BE2C (cell line): ENCODE results near the gene TRIM75.
"Not testable (repeated sequence)": the region's sequence is repeated elsewhere in the genome, so short reads cannot be mapped to it uniquely, and the experiment has no call there.

Source experiments
- DNase-seq: peaks from one replicate; pipeline ENCODE4 v3.0.0-alpha.2; 2020
- H3K27me3 ChIP-seq: fragments of 250-450 bp; sonication (Bioruptor Pico); 2 replicates; pipeline ENCODE4 v1.5.1; 2020; ENCODE audit warnings: mild to moderate bottlenecking
- H3K36me3 ChIP-seq: fragments of 250-450 bp; sonication (Bioruptor Pico); 2 replicates; pipeline ENCODE4 v1.5.1; 2020; ENCODE audit warnings: mild to moderate bottlenecking
- H3K4me1 ChIP-seq: fragments of 250-450 bp; sonication (Bioruptor Pico); 2 replicates; pipeline ENCODE4 v1.5.1; 2020
- H3K4me3 ChIP-seq: 2 replicates; pipeline ENCODE4 v1.5.1; 2011; ENCODE audit warnings: low read depth, low read length
- H3K9me3 ChIP-seq: fragments of 250-450 bp; sonication (Bioruptor Pico); 2 replicates; pipeline ENCODE4 v1.5.1; 2020
- TF ChIP-seq, protein P1 (sequence below): IDR thresholded peaks from 2 replicates; pipeline ENCODE4 v1.5.1; 2012; ENCODE audit warnings: mild to moderate bottlenecking, low read depth, low read length

TRIM75 gene

DNA sequence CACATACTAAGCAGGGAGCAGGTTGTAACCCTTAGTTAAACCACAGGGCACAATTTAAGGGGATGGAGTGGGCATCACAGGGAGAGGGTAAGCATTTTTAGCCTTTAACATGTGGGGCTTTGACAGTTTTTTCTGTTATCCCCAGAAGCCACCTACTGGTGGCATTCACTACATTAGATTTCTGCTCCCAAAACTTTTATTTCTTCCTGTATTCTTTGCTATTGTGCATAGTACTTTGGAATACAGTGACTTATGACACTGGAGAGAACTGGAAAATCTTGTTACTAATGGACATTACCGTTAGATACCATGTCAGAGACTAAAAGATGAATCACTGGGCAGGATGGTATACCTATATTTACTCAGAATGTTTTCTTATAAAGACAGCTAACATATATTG is 7.3 kb downstream of the TRIM75 start:
- Histone ChIP-seq H3K4me1 (no peaks in the 10 kb centered on the region), H3K9me3 (no peaks in the 10 kb centered on the region), H3K27me3 (no peaks in the 10 kb centered on the region), H3K4me3 (no peak overlapping the region), H3K36me3 (no peaks in the 10 kb centered on the region)
- DNase-seq = no peak
- TF ChIP-seq, protein P1, sequence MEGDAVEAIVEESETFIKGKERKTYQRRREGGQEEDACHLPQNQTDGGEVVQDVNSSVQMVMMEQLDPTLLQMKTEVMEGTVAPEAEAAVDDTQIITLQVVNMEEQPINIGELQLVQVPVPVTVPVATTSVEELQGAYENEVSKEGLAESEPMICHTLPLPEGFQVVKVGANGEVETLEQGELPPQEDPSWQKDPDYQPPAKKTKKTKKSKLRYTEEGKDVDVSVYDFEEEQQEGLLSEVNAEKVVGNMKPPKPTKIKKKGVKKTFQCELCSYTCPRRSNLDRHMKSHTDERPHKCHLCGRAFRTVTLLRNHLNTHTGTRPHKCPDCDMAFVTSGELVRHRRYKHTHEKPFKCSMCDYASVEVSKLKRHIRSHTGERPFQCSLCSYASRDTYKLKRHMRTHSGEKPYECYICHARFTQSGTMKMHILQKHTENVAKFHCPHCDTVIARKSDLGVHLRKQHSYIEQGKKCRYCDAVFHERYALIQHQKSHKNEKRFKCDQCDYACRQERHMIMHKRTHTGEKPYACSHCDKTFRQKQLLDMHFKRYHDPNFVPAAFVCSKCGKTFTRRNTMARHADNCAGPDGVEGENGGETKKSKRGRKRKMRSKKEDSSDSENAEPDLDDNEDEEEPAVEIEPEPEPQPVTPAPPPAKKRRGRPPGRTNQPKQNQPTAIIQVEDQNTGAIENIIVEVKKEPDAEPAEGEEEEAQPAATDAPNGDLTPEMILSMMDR = peak; percentile 47

DNA sequence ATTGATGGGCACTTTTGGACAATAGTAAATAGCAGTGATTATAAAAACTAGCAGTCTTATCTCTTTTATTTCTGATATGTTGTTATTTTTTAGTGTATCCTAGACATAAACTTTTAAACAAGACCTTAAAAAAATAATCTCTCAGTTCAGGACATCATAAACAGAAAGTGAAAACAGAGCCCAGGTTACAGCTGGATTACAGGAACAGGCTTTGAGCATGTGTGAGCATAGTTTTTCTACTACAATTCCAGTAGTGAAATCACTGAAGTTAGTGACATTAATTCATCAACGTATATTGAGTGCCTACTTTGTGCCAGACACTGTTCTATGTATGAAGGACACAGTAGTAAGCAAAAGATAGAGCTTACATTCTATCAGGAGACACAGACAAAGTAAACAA is 16.9 kb downstream of the TRIM75 start:
- no peaks in the 10 kb centered on the region for H3K27me3 ChIP-seq
- TF ChIP-seq, protein P1 = no peak
- no peaks in the 10 kb centered on the region for H3K36me3 ChIP-seq
- no peaks in the 10 kb centered on the region for H3K4me1 ChIP-seq
- DNase-seq = no peak
- no peak overlapping the region for H3K4me3 ChIP-seq
- no peaks in the 10 kb centered on the region for H3K9me3 ChIP-seq

DNA sequence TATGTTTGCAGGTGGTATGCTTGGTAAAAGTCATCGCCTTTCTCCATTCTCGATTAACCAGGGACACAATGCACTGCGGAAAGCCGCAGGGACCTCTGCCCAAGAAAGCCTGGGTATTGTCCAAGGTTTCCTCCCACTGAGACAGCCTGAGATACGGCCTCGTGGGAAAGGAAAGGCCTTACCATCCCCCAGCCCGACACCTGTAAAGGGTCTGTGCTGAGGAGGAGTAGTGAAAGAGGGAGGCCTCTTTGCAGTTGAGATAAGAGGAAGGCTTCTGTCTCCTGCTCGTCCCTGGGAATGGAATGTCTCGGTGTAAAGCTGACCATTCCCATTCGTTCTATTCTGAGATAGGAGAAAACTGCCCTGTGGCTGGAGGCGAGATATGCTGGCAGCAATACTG is 19.7 kb downstream of the TRIM75 start:
- H3K4me1 ChIP-seq, H3K9me3 ChIP-seq, H3K36me3 ChIP-seq, DNase-seq, H3K4me3 ChIP-seq, H3K27me3 ChIP-seq: not testable (repeated sequence)

DNA sequence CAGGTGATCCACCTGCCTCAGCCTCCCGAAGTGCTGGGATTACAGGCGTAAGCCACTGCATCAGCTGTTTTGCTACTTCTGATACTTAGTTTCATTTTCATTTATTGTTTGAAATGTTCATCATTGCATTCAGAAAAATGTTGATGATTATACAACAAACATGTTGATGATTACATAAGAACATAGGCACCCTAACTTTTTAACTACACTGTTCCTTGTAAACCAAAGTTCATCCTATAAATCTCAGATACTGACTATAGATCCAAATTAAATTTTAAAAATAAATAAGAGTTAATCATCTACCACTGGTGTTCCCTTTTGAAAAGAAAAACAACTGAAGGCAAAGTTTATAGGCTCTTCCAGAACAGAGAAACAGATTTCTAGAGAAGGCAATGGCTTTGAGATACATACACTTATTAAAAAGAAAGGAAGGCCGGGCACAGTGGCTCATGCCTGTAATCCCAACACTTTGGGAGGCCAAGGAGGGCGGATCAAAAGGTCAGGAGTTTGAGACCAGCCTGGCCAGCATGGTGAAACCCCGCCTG is 23.4 kb downstream of the TRIM75 start:
- no peaks in the 10 kb centered on the region for H3K27me3 ChIP-seq
- no peaks in the 10 kb centered on the region; the same call in 1 of the 2 replicates for H3K36me3 ChIP-seq
- H3K4me1 ChIP-seq = no peaks in the 10 kb centered on the region
- H3K4me3 ChIP-seq = no peak overlapping the region
- TF ChIP-seq, protein P1 = no peak
- no peak for DNase-seq
- H3K9me3 ChIP-seq = no peaks in the 10 kb centered on the region

DNA sequence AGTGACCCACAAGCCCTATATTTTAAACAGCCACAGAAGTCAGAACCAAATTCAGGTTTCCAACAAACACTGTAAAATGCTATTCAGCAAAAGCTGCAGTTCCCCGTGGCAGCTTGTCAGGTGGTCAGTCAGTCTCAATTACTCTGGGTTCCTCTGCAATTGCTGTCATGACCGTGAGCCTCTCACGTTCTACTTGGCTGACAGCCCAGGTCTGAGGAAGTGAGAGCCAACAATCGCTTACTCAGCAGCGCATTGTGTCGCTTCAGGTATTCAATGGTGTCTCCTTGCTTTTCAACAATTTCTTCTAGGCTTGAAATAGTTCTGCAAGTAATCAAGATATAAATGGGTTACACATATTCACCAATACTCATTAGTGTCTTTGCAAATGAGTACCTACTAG is 25.8 kb downstream of the TRIM75 start:
- Histone ChIP-seq H3K4me1 (no peaks in the 10 kb centered on the region), H3K4me3 (no peak overlapping the region), H3K9me3 (no peaks in the 10 kb centered on the region), H3K36me3 (no peaks in the 10 kb centered on the region; the same call in 1 of the 2 replicates), H3K27me3 (no peaks in the 10 kb centered on the region)
- TF ChIP-seq, protein P1 = no peak
- no peak for DNase-seq

DNA sequence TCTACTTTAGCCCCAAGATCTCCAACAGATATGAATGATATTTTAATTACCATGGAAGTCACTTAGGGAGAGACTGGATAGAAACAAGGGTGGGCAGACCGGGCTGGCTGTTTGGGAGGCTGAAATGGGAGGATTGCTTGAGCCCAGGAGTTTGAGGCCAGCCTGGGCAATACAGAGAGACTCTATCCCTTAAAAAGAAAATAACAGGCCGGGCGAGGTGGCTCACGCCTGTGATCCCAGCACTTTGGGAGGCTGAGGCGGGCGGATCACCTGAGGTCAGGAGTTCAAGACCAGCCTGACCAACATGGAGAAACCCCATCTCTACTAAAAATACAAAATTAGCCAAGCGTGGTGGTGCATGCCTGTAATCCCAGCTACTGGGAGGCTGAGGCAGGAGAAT is 31.1 kb downstream of the TRIM75 start:
- not testable (repeated sequence) for H3K9me3 ChIP-seq, H3K4me3 ChIP-seq, H3K4me1 ChIP-seq, H3K36me3 ChIP-seq, DNase-seq, H3K27me3 ChIP-seq

DNA sequence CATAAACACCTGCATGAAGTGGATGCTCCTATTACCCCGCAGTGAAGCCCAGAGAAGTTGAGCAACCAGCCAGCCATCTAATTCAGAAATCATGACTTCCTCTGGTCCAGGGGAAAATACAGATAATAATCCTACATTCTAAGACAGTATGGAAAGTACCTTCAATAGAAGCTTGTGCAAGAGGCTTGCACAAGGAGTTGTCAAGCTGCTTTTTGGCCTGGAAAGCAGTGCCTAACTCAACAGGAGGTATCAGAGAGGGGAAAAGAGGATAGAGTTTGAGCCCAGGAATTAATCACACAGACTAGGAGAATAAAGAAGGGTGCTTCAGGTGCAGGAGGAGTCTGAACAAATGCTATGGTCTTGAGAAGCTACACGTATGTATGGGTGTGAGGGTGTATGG is 32.3 kb downstream of the TRIM75 start:
- peaks cover 7% of the 10 kb centered on the region; the same call in 1 of the 2 replicates for H3K36me3 ChIP-seq
- H3K4me3 ChIP-seq = no peak overlapping the region
- DNase-seq = no peak
- no peaks in the 10 kb centered on the region for H3K9me3 ChIP-seq
- TF ChIP-seq, protein P1 = no peak
- no peaks in the 10 kb centered on the region for H3K27me3 ChIP-seq
- H3K4me1 ChIP-seq = no peaks in the 10 kb centered on the region
